Measurements from ENCODE around the gene NRG2.

Gene NRG2

DNA sequence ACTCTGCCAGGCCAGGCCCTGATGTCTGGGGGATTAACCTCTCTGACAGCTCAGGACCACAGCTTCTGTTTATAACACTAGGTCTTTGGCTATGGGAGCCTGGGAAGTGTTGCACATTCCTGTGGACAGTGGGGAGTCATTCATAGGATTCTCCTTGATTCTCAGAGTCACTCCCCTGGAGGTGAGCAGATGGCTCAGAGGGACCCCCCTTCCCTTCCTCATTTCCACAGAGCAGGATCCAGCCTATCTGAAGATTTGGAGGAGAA lies 60.2 kb downstream of the NRG2 start:
- H3K4me3 ChIP-seq (ENCODE audit: control insufficient read depth, low read depth, low read length) = no peak overlapping the region
- DNase-seq (ENCODE audit: low read depth) = no peak
- TF ChIP-seq, protein P1, sequence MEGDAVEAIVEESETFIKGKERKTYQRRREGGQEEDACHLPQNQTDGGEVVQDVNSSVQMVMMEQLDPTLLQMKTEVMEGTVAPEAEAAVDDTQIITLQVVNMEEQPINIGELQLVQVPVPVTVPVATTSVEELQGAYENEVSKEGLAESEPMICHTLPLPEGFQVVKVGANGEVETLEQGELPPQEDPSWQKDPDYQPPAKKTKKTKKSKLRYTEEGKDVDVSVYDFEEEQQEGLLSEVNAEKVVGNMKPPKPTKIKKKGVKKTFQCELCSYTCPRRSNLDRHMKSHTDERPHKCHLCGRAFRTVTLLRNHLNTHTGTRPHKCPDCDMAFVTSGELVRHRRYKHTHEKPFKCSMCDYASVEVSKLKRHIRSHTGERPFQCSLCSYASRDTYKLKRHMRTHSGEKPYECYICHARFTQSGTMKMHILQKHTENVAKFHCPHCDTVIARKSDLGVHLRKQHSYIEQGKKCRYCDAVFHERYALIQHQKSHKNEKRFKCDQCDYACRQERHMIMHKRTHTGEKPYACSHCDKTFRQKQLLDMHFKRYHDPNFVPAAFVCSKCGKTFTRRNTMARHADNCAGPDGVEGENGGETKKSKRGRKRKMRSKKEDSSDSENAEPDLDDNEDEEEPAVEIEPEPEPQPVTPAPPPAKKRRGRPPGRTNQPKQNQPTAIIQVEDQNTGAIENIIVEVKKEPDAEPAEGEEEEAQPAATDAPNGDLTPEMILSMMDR (IDR thresholded peaks at IDR 0.05; ENCODE audit: control insufficient read depth, insufficient read depth, low read depth, low read length, missing control alignments) = no peak

GRCh38 chr5:139982157-139982974 lies 60.7 kb downstream of the NRG2 start:
- TF ChIP-seq, protein P1 (IDR thresholded peaks at IDR 0.05; ENCODE audit: control insufficient read depth, insufficient read depth, low read depth, low read length, missing control alignments) = no peak
- no peak for DNase-seq (ENCODE audit: low read depth)
- no peak overlapping the region for H3K4me3 ChIP-seq (ENCODE audit: control insufficient read depth, low read depth, low read length)

- no peak for DNase-seq (ENCODE audit: low read depth)
- no peak overlapping the region for H3K4me3 ChIP-seq (ENCODE audit: control insufficient read depth, low read depth, low read length)
- TF ChIP-seq, protein P1 (IDR thresholded peaks at IDR 0.05; ENCODE audit: control insufficient read depth, insufficient read depth, low read depth, low read length, missing control alignments) = no peak
Observed at GRCh38 chr5:139980765-139981164, 62.3 kb downstream of the NRG2 start.

DNA sequence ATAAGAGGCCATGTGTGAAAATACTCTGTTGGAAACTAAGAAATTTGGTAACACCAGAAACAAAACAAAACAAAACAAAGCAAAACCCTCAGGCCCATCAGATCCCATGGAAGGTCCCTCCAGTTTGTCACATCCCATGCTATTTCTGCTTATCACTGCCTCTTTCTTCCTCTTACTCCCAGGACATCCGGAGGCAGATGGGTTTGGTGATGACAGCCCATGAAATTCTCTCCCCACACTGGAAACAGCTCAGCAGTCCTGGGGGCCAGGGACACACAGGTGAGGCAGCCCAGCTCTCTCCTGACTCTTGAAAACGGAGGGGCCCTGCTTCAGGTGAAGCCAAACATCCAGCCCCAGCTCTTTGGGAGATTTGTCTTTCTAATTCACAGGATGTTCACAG lies 63.2 kb downstream of the NRG2 start:
- no peak overlapping the region for H3K4me3 ChIP-seq (ENCODE audit: control insufficient read depth, low read depth, low read length)
- no peak for DNase-seq (ENCODE audit: low read depth)
- TF ChIP-seq, protein P1 (IDR thresholded peaks at IDR 0.05; ENCODE audit: control insufficient read depth, insufficient read depth, low read depth, low read length, missing control alignments) = no peak

DNA sequence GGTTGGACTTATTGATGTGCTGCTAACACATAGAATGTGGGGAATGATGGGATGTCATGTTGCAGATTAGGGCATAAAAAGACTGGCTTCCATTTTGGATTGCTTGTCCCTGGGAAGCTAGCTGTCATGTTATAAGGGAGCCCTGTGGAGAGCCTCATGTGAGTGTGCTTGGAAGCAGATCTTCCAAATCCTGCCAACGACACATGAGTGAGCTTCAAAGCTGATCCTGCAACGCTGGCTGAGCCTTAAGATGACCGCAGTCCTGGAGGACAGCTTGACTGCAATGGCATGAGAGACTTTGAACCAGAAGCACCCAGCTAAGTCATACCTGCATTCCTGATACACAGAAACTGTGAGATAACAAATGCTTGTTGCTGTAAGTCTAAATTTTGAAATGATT lies 63.6 kb downstream of the NRG2 start:
- H3K4me3 ChIP-seq (ENCODE audit: control insufficient read depth, low read depth, low read length) = no peak overlapping the region
- TF ChIP-seq, protein P1 (IDR thresholded peaks at IDR 0.05; ENCODE audit: control insufficient read depth, insufficient read depth, low read depth, low read length, missing control alignments) = no peak
- no peak for DNase-seq (ENCODE audit: low read depth)

DNA sequence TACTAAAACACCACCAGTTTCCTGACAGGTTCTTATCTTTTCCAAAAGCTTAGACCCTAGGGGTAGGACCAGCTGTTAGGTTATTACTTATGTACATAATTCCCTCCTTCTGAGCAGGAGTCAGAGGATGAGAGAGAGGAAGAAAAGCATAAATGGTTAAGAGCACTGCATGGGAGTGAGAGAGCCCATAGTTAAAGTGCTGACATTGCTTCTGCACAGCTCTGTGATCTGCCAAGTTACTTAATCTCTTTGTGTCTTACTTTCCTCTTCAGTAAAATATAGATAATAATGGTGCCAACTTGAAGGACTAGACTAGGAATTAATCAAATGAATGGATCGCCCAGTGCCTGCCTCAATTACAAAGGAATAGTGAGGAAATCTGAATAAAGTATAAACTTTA lies 66.4 kb downstream of the NRG2 start:
- DNase-seq (ENCODE audit: low read depth) = no peak
- no peak overlapping the region for H3K4me3 ChIP-seq (ENCODE audit: control insufficient read depth, low read depth, low read length)
- TF ChIP-seq, protein P1 (IDR thresholded peaks at IDR 0.05; ENCODE audit: control insufficient read depth, insufficient read depth, low read depth, low read length, missing control alignments) = no peak

All from AG09309 (cell line).